ENCODE results near the gene SLC19A1. TPM values are rescaled to one million over a fixed set of nuclear protein-coding genes. Genes with fewer than 3 reads are reported as not detected.
"Not testable (repeated sequence)": the region's sequence is repeated elsewhere in the genome, so short reads cannot be mapped to it uniquely, and the experiment has no call there.

Gene SLC19A1
- total and polyA plus RNA-seq, 2 donors (not counting 1 experiment from before 2014, with no cell fraction given), result 1.7 to 2.1 TPM

GRCh38 chr21:45568383-45568782, 26.1 kb upstream of the SLC19A1 start:
- Histone ChIP-seq H3K79me2 (ENCODE audit: control insufficient read depth, insufficient read depth, low read length) (no peaks in the 10 kb centered on the region), H3K9ac (ENCODE audit: insufficient read depth, low read length) (no peak overlapping the region), H3K4me3 (replicated peaks in 1 of 4; ENCODE audit: control extremely low read depth in 1 of 4, insufficient read depth in 1 of 4, low read depth in 3 of 4, low read length in 4 of 4) (no peak overlapping the region), H2AFZ (ENCODE audit: low read length) (no peak overlapping the region), H3K9me3 (ENCODE audit: control insufficient read depth, insufficient read depth, low read depth, low read length) (no peaks in the 10 kb centered on the region), H3K27me3 (ENCODE audit: control insufficient read depth, insufficient read depth, low read length) (peaks cover 2% of the 10 kb centered on the region), H3K27ac (ENCODE audit: insufficient read depth, low read length) (no peak overlapping the region), H3K4me2 (ENCODE audit: extremely low read depth, insufficient read depth, low read length) (no peak overlapping the region), H3K4me1 (ENCODE audit: control insufficient read depth, extremely low read depth, insufficient read depth, low read length) (no peaks in the 10 kb centered on the region), H4K20me1 (ENCODE audit: control insufficient read depth, extremely low read depth, insufficient read depth, low read length) (no peaks in the 10 kb centered on the region), H3K36me3 (ENCODE audit: control insufficient read depth, insufficient read depth, low read length) (no peaks in the 10 kb centered on the region)
- DNase-seq (ENCODE audit: low read depth in 2 of 2), result no peak
- no peak for TF ChIP-seq EZH2 (IDR thresholded peaks at IDR 0.05; ENCODE audit: low read length, missing control alignments)
- no peak for TF ChIP-seq CTCF (conservative IDR thresholded peaks at IDR 0.05 in 1 of 2, IDR thresholded peaks at IDR 0.05 in 1 of 2; ENCODE audit: low read depth in 1 of 2, low read length in 2 of 2)

GRCh38 chr21:45564137-45564536, 21.9 kb upstream of the SLC19A1 start:
- not testable (repeated sequence) for DNase-seq (ENCODE audit: low read depth in 2 of 2); H3K79me2 ChIP-seq (ENCODE audit: control insufficient read depth, insufficient read depth, low read length); H3K36me3 ChIP-seq (ENCODE audit: control insufficient read depth, insufficient read depth, low read length); H3K4me2 ChIP-seq (ENCODE audit: extremely low read depth, insufficient read depth, low read length); H3K9ac ChIP-seq (ENCODE audit: insufficient read depth, low read length); H3K27me3 ChIP-seq (ENCODE audit: control insufficient read depth, insufficient read depth, low read length); H3K4me1 ChIP-seq (ENCODE audit: control insufficient read depth, extremely low read depth, insufficient read depth, low read length); H3K27ac ChIP-seq (ENCODE audit: insufficient read depth, low read length); H3K9me3 ChIP-seq (ENCODE audit: control insufficient read depth, insufficient read depth, low read depth, low read length); H4K20me1 ChIP-seq (ENCODE audit: control insufficient read depth, extremely low read depth, insufficient read depth, low read length); H3K4me3 ChIP-seq (replicated peaks in 1 of 4; ENCODE audit: control extremely low read depth in 1 of 4, insufficient read depth in 1 of 4, low read depth in 3 of 4, low read length in 4 of 4); H2AFZ ChIP-seq (ENCODE audit: low read length)

- H3K36me3 ChIP-seq (ENCODE audit: control insufficient read depth, insufficient read depth, low read length), result no peaks in the 10 kb centered on the region
- peak in 1 of 2 donors; percentile 17 for DNase-seq (ENCODE audit: low read depth in 2 of 2)
- H3K27me3 ChIP-seq (ENCODE audit: control insufficient read depth, insufficient read depth, low read length), result peaks cover 6% of the 10 kb centered on the region
- TF ChIP-seq EZH2 (IDR thresholded peaks at IDR 0.05; ENCODE audit: low read length, missing control alignments) (no peak), CTCF (conservative IDR thresholded peaks at IDR 0.05 in 1 of 2, IDR thresholded peaks at IDR 0.05 in 1 of 2; ENCODE audit: low read depth in 1 of 2, low read length in 2 of 2) (no peak)
- no peaks in the 10 kb centered on the region for H3K79me2 ChIP-seq (ENCODE audit: control insufficient read depth, insufficient read depth, low read length)
- H2AFZ ChIP-seq (ENCODE audit: low read length), result no peak overlapping the region
- H3K27ac ChIP-seq (ENCODE audit: insufficient read depth, low read length), result no peak overlapping the region
- no peaks in the 10 kb centered on the region for H3K4me1 ChIP-seq (ENCODE audit: control insufficient read depth, extremely low read depth, insufficient read depth, low read length)
- H4K20me1 ChIP-seq (ENCODE audit: control insufficient read depth, extremely low read depth, insufficient read depth, low read length), result no peaks in the 10 kb centered on the region
- no peaks in the 10 kb centered on the region for H3K9me3 ChIP-seq (ENCODE audit: control insufficient read depth, insufficient read depth, low read depth, low read length)
- no peak overlapping the region for H3K4me2 ChIP-seq (ENCODE audit: extremely low read depth, insufficient read depth, low read length)
- H3K4me3 ChIP-seq (replicated peaks in 1 of 4; ENCODE audit: control extremely low read depth in 1 of 4, insufficient read depth in 1 of 4, low read depth in 3 of 4, low read length in 4 of 4), result no peak overlapping the region
- no peak overlapping the region for H3K9ac ChIP-seq (ENCODE audit: insufficient read depth, low read length)
Measured at GRCh38 chr21:45562965-45563364, 20.7 kb upstream of the SLC19A1 start.
